Endodermal cell (in vitro differentiated cells): ENCODE results near the gene PAX8. TPM values are rescaled to one million over a fixed set of nuclear protein-coding genes. Genes with fewer than 3 reads are reported as not detected.
"Not testable (repeated sequence)": the region's sequence is repeated elsewhere in the genome, so short reads cannot be mapped to it uniquely, and the experiment has no call there.

Experiments used
- DNase-seq: peaks from one replicate; pipeline ENCODE4 v3.0.0-alpha.2; 2017
- H3K27ac ChIP-seq: 2 replicates; pipeline ENCODE4 v1.5.1; 2013; ENCODE audit warnings: mild to moderate bottlenecking, low read depth, low read length, moderate library complexity
- H3K27me3 ChIP-seq: 2 replicates; pipeline ENCODE4 v1.6.1; 2013; ENCODE audit warnings: mild to moderate bottlenecking, low read length, moderate library complexity; ENCODE audit not compliant: insufficient read depth, control insufficient read depth, poor library complexity, severe bottlenecking
- H3K36me3 ChIP-seq: 2 replicates; pipeline ENCODE4 v1.7.0; 2013; ENCODE audit warnings: mild to moderate bottlenecking, low read length, moderate library complexity; ENCODE audit not compliant: control insufficient read depth, insufficient read depth
- H3K4me1 ChIP-seq: one replicate; pipeline ENCODE4 v1.7.0; 2013; ENCODE audit warnings: low read length; ENCODE audit not compliant: control insufficient read depth, insufficient read depth
- H3K4me3 ChIP-seq: 2 replicates; pipeline ENCODE4 v1.5.1; 2013; ENCODE audit warnings: mild to moderate bottlenecking, low read length, moderate library complexity
- H3K9ac ChIP-seq: 2 replicates; pipeline ENCODE4 v1.6.1; 2013; ENCODE audit warnings: mild to moderate bottlenecking, low read length, moderate library complexity; ENCODE audit not compliant: poor library complexity, severe bottlenecking; ENCODE audit errors: extremely low read depth
- H3K9me3 ChIP-seq: 2 replicates; pipeline ENCODE4 v1.6.1; 2013; ENCODE audit warnings: mild to moderate bottlenecking, low read length, moderate library complexity; ENCODE audit not compliant: control insufficient read depth
- H3K27ac Mint-ChIP-seq: 2 replicates; pipeline ENCODE4 v1.8.0; 2020; ENCODE audit warnings: mixed read lengths
- H3K27me3 Mint-ChIP-seq: 2 replicates; pipeline ENCODE4 v1.8.0; 2021; ENCODE audit warnings: mild to moderate bottlenecking, mixed read lengths; ENCODE audit not compliant: insufficient read depth
- H3K36me3 Mint-ChIP-seq: 2 replicates; pipeline ENCODE4 v1.8.0; 2020; ENCODE audit warnings: low read depth, mixed read lengths
- H3K4me1 Mint-ChIP-seq: 2 replicates; pipeline ENCODE4 v1.8.0; 2020; ENCODE audit warnings: mixed read lengths
- H3K4me3 Mint-ChIP-seq: 2 replicates; pipeline ENCODE4 v1.8.0; 2020; ENCODE audit warnings: mild to moderate bottlenecking, moderate library complexity, mixed read lengths
- H3K9me3 Mint-ChIP-seq: 2 replicates; pipeline ENCODE4 v1.8.0; 2020; ENCODE audit warnings: mild to moderate bottlenecking, mixed read lengths
- WGBS, 2 experiments: methylation state at CpG; one replicate each; pipeline versions ENCODE4 v1.1.5 to v1.1.7; 2013; ENCODE audit warnings: missing lambda C conversion rate in 2 of 2, mixed read lengths in 1 of 2; ENCODE audit not compliant: insufficient coverage in 1 of 2, insufficient read length in 1 of 2; 5-methylcytosine and 5-hydroxymethylcytosine counted together
- long read RNA-seq, 4 experiments: library from polyadenylated mRNA in 2 of 4; library from RNA in 1 of 4; library from capped mRNA in 1 of 4; stranded (forward) in 3 of 4; unstranded in 1 of 4; transcript quantifications; one replicate each; pipeline ENCODE4 v2.0.0, GENCODE V29; 2020 to 2021; ENCODE audit warnings: inconsistent platforms in 1 of 4
- polyA plus RNA-seq, 2 experiments: library from polyadenylated mRNA; stranded (reverse); fragments of 50-300 nt; gene quantifications; one replicate each; pipeline ENCODE4 v1.2.3, GENCODE V29; 2013
- total RNA-seq, 2 donors: library from RNA; stranded (reverse); fragmentation: NEBNext Ultra II Directional in 1 of 2; extraction: Animal tissue kit (Norgen Biotek cat#: 25700) in 1 of 2; gene quantifications; 2 replicates in 1 of 2; 3 replicates in 1 of 2; pipeline ENCODE4 v1.2.1, GENCODE V29; 2021
- TF ChIP-seq, protein P1 (sequence below): fragments of 200-600 bp; sonication (generic); conservative IDR thresholded peaks from 2 replicates; pipeline ENCODE4 v1.5.0; 2021; ENCODE audit warnings: antibody characterized with exemption, mild to moderate bottlenecking

The PAX8 gene
- total RNA-seq, result under 1 TPM; 0.09 to 0.11 TPM
- 5.7 TPM for polyA plus RNA-seq (2013, experiment 1 of 2)
- 6.3 TPM for polyA plus RNA-seq (2013, experiment 2 of 2)
- long read RNA-seq, experiment 1, result 0 reads
- long read RNA-seq, experiment 2, result 0 reads
- long read RNA-seq, experiment 3, partial matches to known transcripts, result 1 of 1 reads
- long read RNA-seq, experiment 3, other reads (novel, unspliced or antisense), result 0 of 1 reads
- long read RNA-seq, experiment 4, result 0 reads

- Mint-ChIP-seq H3K4me3 (peak within 1 kb of the TSS; percentile 51), H3K27ac (no peak within 1 kb of the TSS), H3K9me3 (no peaks in the 10 kb centered on the region), H3K36me3 (no peaks in the 10 kb centered on the region), H3K27me3 (peaks cover 94% of the 10 kb centered on the region), H3K4me1 (peaks cover 28% of the 10 kb centered on the region)
- WGBS, 2 experiments, result 26 to 45% methylated on average over 9 to 18 of the region's 18 CpGs
- Histone ChIP-seq H3K4me1 (peaks cover 6% of the 10 kb centered on the region), H3K9ac (no peak within 1 kb of the TSS), H3K36me3 (no peaks in the 10 kb centered on the region), H3K4me3 (peak within 1 kb of the TSS; percentile 71), H3K9me3 (no peaks in the 10 kb centered on the region), H3K27me3 (peaks cover 92% of the 10 kb centered on the region), H3K27ac (no peak within 1 kb of the TSS)
- TF ChIP-seq, protein P1, sequence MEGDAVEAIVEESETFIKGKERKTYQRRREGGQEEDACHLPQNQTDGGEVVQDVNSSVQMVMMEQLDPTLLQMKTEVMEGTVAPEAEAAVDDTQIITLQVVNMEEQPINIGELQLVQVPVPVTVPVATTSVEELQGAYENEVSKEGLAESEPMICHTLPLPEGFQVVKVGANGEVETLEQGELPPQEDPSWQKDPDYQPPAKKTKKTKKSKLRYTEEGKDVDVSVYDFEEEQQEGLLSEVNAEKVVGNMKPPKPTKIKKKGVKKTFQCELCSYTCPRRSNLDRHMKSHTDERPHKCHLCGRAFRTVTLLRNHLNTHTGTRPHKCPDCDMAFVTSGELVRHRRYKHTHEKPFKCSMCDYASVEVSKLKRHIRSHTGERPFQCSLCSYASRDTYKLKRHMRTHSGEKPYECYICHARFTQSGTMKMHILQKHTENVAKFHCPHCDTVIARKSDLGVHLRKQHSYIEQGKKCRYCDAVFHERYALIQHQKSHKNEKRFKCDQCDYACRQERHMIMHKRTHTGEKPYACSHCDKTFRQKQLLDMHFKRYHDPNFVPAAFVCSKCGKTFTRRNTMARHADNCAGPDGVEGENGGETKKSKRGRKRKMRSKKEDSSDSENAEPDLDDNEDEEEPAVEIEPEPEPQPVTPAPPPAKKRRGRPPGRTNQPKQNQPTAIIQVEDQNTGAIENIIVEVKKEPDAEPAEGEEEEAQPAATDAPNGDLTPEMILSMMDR, result no peak
- peak; percentile 70 for DNase-seq
These were observed at the start of gene PAX8 for GRCh38 chr2:113278742-113279139. Gene PAX8, minus strand, starts transcription at chr2:113278921. Its CDS starts 527 bp downstream, at chr2:113278394.

- TF ChIP-seq, protein P1, result no peak
- no peak overlapping the region for H3K9ac ChIP-seq
- no peaks in the 10 kb centered on the region for H3K9me3 ChIP-seq
- Mint-ChIP-seq H3K36me3 (no peaks in the 10 kb centered on the region), H3K4me3 (no peak overlapping the region), H3K9me3 (peaks cover 4% of the 10 kb centered on the region), H3K27me3 (peaks cover 47% of the 10 kb centered on the region), H3K4me1 (peaks cover 8% of the 10 kb centered on the region), H3K27ac (no peak overlapping the region)
- H3K27ac ChIP-seq, result no peak overlapping the region
- 93 to 100% methylated on average over 3 of the region's 3 CpGs for WGBS, 2 experiments
- no peaks in the 10 kb centered on the region for H3K36me3 ChIP-seq
- no peak for DNase-seq
- no peak overlapping the region for H3K4me3 ChIP-seq
- H3K27me3 ChIP-seq, result peaks cover 22% of the 10 kb centered on the region
- no peaks in the 10 kb centered on the region for H3K4me1 ChIP-seq
These were observed 49.3 kb upstream of the PAX8 start for GRCh38 chr2:113328043-113328442.

- peaks cover 38% of the 10 kb centered on the region for H3K27me3 ChIP-seq
- DNase-seq, result peak; percentile 69
- not testable (repeated sequence) for H3K4me1 ChIP-seq, H3K9me3 ChIP-seq, H3K36me3 ChIP-seq, H3K9me3 Mint-ChIP-seq, H3K36me3 Mint-ChIP-seq
- peak overlapping the region; percentile 60 for H3K27ac ChIP-seq
- peak overlapping the region; percentile 11 for H3K9ac ChIP-seq
- peaks cover 64% of the 10 kb centered on the region for H3K27me3 Mint-ChIP-seq
- H3K4me3 Mint-ChIP-seq, result peak overlapping the region; percentile 64
- H3K27ac Mint-ChIP-seq, result peak overlapping the region; percentile 48
- 15 to 36% methylated on average over 3 to 13 of the region's 14 CpGs for WGBS, 2 experiments
- H3K4me3 ChIP-seq, result peak overlapping the region; percentile 73
- peaks cover 17% of the 10 kb centered on the region for H3K4me1 Mint-ChIP-seq
These were observed 46.5 kb upstream of the PAX8 start for GRCh38 chr2:113325161-113325731.
